ENCODE results near the gene UBE2E3.

UBE2E3 gene

DNA sequence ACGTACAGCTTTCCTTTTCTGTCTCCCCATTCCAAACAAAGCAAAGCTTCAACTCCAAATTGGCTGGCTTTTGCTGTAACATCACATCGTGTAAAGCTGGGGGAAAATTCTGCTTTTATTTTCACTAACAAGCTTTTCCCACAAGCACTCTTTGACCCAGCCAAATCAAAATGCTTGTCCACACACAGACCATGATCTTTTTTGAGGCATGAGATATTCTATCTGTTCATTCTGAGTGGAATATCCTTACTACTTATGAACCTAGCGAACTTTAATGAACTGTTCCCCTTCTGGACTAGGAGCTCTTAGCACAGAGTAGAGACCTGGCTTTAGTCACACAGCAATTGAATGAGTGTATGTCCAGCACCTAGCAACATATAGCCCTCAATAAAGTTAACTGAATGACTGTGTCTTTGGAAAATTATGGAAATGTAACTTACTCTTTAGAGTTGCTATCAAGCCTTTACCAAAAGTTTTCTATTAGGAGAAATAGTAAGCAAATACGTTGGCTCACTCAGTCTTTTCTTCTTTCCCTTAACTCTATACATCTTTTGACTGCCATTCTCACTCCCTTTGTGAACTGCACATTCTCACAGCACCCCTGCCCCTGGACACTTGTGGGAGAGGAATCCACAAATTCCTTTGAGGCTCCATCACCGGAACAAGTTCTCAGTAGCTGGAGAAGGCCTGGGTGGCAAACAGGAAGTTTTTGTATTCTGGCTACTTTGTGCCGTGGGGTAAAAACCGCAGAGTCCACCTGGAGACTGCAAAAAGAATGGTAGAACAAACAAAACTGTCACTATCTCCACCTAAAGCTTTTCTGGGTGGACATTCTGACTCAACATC lies 1.3 kb upstream of the UBE2E3 start:
- TF ChIP-seq, protein P1, sequence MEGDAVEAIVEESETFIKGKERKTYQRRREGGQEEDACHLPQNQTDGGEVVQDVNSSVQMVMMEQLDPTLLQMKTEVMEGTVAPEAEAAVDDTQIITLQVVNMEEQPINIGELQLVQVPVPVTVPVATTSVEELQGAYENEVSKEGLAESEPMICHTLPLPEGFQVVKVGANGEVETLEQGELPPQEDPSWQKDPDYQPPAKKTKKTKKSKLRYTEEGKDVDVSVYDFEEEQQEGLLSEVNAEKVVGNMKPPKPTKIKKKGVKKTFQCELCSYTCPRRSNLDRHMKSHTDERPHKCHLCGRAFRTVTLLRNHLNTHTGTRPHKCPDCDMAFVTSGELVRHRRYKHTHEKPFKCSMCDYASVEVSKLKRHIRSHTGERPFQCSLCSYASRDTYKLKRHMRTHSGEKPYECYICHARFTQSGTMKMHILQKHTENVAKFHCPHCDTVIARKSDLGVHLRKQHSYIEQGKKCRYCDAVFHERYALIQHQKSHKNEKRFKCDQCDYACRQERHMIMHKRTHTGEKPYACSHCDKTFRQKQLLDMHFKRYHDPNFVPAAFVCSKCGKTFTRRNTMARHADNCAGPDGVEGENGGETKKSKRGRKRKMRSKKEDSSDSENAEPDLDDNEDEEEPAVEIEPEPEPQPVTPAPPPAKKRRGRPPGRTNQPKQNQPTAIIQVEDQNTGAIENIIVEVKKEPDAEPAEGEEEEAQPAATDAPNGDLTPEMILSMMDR (IDR thresholded peaks at IDR 0.05; ENCODE audit: low read depth, low read length): no peak
- TF ChIP-seq, protein P2, sequence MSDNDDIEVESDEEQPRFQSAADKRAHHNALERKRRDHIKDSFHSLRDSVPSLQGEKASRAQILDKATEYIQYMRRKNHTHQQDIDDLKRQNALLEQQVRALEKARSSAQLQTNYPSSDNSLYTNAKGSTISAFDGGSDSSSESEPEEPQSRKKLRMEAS (IDR thresholded peaks at IDR 0.05; ENCODE audit: low read depth, low read length): no peak
- TF ChIP-seq POLR2A (IDR thresholded peaks at IDR 0.05; ENCODE audit: extremely low read depth, insufficient read length): no peak
- TF ChIP-seq MYC (IDR thresholded peaks at IDR 0.05; ENCODE audit: low read depth, low read length): no peak
- H3K4me3 ChIP-seq (ENCODE audit: low read depth, low read length): no peak overlapping the region
- no peak for DNase-seq (ENCODE audit: low read depth)

DNA sequence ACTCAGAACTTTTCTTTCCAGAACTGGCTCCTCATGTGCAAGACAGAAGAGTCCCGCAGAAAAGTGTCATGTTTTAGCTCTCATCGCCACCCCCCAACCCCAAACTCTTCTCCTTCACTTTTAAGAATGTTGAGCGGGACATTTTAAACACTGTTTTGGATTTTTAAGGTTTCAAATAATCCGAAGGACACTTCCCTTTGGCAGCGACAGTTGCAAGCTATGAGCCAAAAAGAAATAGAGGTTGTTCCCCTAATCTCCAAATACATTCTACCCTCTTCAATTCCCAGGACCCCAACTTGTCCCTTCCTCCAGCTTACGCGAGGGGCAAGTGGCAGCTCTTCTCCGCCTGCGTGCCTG lies 678 bp upstream of the UBE2E3 start:
- TF ChIP-seq, protein P2 (IDR thresholded peaks at IDR 0.05; ENCODE audit: low read depth, low read length): 0 out of 2 replicates have a peak, but pooled peaks have one; percentile 3
- no peak for TF ChIP-seq POLR2A (IDR thresholded peaks at IDR 0.05; ENCODE audit: extremely low read depth, insufficient read length)

DNA sequence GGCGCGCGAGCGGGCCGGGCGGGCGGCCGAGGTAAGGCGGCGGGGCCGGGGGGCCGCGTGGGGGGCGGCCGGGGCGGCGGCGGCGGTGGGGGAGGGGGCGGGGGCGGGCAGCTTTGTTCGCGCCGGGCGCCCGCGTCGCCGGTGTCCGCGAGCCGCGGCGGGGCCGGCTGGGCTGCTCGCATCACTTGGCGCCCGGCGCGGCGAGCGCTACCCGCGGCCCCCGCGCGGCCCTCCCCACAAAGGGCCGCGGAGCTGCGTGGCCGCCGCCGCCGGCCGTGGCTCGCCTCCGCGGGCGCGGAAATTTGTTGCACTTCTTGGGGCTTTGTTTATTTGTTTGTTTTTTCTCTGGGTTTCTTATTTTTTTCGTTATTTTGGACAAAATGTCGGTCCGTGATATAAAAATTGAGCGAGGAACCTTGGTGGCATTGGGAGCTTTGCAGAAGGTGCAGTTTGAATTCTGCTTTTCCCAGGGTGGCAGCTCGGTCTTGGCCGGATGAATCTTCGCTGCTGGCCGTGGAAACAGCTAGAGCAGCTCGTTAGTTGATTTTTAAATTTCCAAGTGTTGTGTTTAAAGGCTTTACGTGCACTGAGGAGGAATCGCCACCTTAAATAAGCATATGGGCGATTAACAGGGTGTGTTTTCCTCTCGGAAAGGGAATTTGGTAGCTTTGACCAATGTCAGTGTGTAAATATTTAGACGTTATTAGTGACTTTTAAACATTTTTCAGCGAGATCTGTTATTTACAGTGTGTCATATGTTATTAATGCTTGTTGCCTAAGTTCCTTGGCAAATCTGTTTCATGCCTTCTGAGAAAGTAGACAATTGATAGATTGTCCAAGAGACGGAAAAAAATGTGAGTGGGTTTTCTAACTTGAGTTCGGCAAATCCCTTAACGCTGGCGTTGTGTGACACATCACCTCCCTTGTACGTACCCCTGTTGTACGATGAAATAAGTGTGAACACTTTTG lies 822 bp downstream of the UBE2E3 start:
- peak; percentile 60 for DNase-seq (ENCODE audit: low read depth)
- H3K4me3 ChIP-seq (ENCODE audit: low read depth, low read length): peak overlapping the region; percentile 84
- TF ChIP-seq, protein P1 (IDR thresholded peaks at IDR 0.05; ENCODE audit: low read depth, low read length): no peak
- TF ChIP-seq, protein P2 (IDR thresholded peaks at IDR 0.05; ENCODE audit: low read depth, low read length): no peak

More for the DNA sequence above, 678 bp upstream of the UBE2E3 start:
- no peak for DNase-seq (ENCODE audit: low read depth)
- peak overlapping the region; percentile 39 for H3K4me3 ChIP-seq (ENCODE audit: low read depth, low read length)

DNA sequence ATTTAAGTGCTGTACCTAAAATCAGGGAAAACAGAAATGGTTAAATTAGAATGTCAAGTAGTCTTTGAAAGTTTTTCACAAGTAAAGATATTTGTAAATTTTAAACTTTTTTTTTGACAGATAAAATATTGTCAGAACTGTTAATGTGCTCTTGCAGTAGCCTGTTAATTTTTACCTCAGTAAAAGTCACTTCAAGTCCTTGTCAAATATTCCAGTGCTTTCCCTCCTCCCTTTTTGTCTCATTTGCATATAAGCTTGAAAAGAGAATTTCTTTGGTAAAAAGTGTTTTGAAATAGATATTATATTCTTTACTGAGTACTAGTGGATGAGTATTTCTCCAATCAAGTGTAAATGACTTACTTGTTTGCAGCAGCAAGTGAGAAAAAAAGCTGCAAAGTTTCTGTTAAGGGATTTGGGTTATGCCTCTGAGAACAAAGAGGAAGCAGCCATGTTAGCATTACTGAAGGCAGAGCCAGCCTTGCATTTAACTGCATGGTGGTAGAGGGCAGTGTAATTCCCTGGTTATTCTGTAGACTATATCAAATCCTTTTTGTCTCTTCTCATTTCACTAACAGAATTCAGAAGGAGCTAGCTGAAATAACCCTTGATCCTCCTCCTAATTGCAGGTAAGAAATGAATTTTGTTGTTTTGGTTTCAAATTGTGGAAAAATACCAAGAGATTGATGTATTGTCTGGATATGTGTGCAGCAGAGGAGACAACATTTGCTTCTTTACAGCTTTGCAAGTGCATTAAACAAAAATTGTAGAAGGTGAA lies 3.2 kb downstream of the UBE2E3 start:
- peak; percentile 77 for DNase-seq (ENCODE audit: low read depth)
- no peak for TF ChIP-seq POLR2A (IDR thresholded peaks at IDR 0.05; ENCODE audit: extremely low read depth, insufficient read length)
- TF ChIP-seq, protein P1 (IDR thresholded peaks at IDR 0.05; ENCODE audit: low read depth, low read length): peak; percentile 33
- TF ChIP-seq MYC (IDR thresholded peaks at IDR 0.05; ENCODE audit: low read depth, low read length): no peak
- TF ChIP-seq, protein P2 (IDR thresholded peaks at IDR 0.05; ENCODE audit: low read depth, low read length): peak; percentile 26; the same call in 1 of the 2 replicates

DNA sequence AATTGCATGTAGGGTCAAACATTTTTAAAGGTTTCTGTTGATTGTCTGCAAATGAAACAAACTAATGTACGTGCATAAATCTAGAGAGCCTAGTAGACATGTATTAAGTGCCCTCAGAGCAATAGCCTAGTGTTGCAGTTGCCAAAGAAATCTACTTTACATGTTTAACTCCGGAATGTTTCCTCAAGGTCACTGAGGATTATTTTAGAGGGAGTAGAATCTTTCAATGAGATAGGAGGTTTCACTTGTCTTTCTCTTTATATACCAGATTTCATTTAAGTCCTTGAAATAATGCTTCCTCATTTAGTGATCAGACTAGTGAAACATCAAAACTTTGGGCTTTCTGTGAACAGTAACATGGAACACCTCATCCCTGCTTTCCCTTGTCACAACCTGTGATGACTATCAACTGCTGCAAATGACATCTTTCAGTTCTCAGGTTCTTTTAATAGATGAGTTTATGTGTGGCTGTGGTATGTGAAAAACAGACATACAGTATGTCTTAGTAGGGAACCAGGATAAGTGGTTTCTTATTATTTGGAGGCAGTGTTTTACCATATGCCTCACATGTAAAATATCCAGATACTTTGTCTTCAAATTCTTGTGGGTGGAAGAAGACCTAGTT lies 5.5 kb downstream of the UBE2E3 start:
- no peak for TF ChIP-seq MYC (IDR thresholded peaks at IDR 0.05; ENCODE audit: low read depth, low read length)
- TF ChIP-seq, protein P1 (IDR thresholded peaks at IDR 0.05; ENCODE audit: low read depth, low read length): no peak
- TF ChIP-seq, protein P2 (IDR thresholded peaks at IDR 0.05; ENCODE audit: low read depth, low read length): no peak
- no peak for TF ChIP-seq POLR2A (IDR thresholded peaks at IDR 0.05; ENCODE audit: extremely low read depth, insufficient read length)
- H3K4me3 ChIP-seq (ENCODE audit: low read depth, low read length): no peak overlapping the region
- peak; percentile 8 for DNase-seq (ENCODE audit: low read depth)

More for the DNA sequence above, 3.2 kb downstream of the UBE2E3 start:
- peak overlapping the region; percentile 37 for H3K4me3 ChIP-seq (ENCODE audit: low read depth, low read length)

All from NB4 (cell line).